GM19438 (cell line): ENCODE measurements around the gene ASB7.

Experiments used
- ATAC-seq: cut with Tn5 transposase; IDR thresholded peaks from one replicate; pipeline ENCODE4 v1.9.1; 2021; ENCODE audit warnings: low read depth; ENCODE audit not compliant: unreplicated experiment

ASB7 gene

GRCh38 chr15:100681335-100681746 is 79.0 kb downstream of the ASB7 start:
- ATAC-seq: no peak

- ATAC-seq: no peak
Observed at GRCh38 chr15:100682468-100682867, 80.1 kb downstream of the ASB7 start.

- ATAC-seq: no peak
Observed at GRCh38 chr15:100683434-100683833, 81.0 kb downstream of the ASB7 start.

- ATAC-seq: no peak
Observed at GRCh38 chr15:100684591-100684990, 82.2 kb downstream of the ASB7 start.

GRCh38 chr15:100686021-100686724 is 83.8 kb downstream of the ASB7 start:
- no peak for ATAC-seq

- no peak for ATAC-seq
Observed at GRCh38 chr15:100686725-100687473, 84.5 kb downstream of the ASB7 start.

- ATAC-seq: no peak
Observed at GRCh38 chr15:100687582-100688141, 85.3 kb downstream of the ASB7 start.

- no peak for ATAC-seq
Observed at GRCh38 chr15:100688549-100689120, 86.2 kb downstream of the ASB7 start.

- no peak for ATAC-seq
Observed at GRCh38 chr15:100689131-100689899, 86.9 kb downstream of the ASB7 start.

- no peak for ATAC-seq
Observed at GRCh38 chr15:100690032-100690794, 87.8 kb downstream of the ASB7 start.

GRCh38 chr15:100690795-100691158 is 88.4 kb downstream of the ASB7 start:
- no peak for ATAC-seq

GRCh38 chr15:100691321-100691720 is 88.9 kb downstream of the ASB7 start:
- ATAC-seq: no peak

- no peak for ATAC-seq
Observed at GRCh38 chr15:100692246-100692645, 89.9 kb downstream of the ASB7 start.

GRCh38 chr15:100692671-100693070 is 90.3 kb downstream of the ASB7 start:
- no peak for ATAC-seq

- ATAC-seq: no peak
Observed at GRCh38 chr15:100693451-100693850, 91.1 kb downstream of the ASB7 start.

GRCh38 chr15:100694381-100695021 is 92.1 kb downstream of the ASB7 start:
- no peak for ATAC-seq

- ATAC-seq: no peak
Observed at GRCh38 chr15:100695048-100695447, 92.7 kb downstream of the ASB7 start.

- no peak for ATAC-seq
Observed at GRCh38 chr15:100696452-100696851, 94.1 kb downstream of the ASB7 start.
